ENCODE results near the gene CHCHD1. TPM values are rescaled to one million over a fixed set of nuclear protein-coding genes. Genes with fewer than 3 reads are reported as not detected.

CHCHD1 gene
- polyA plus RNA-seq, 2 of the 4 experiments (the other 2 are of a cell fraction), result 75.4 to 80.6 TPM

- 93% methylated on average over 5 of the region's 5 CpGs for WGBS (ENCODE audit: missing lambda C conversion rate)
- CTCF ChIA-PET, result interaction anchor here (2.2 to 2.4 kb wide), 2 partner anchors 10 to 15 kb away, joined by 6 to 10 read pairs; partner anchors contain the start of gene ZSWIM8
- no peak for FAIRE-seq
These were observed 12.5 kb upstream of the CHCHD1 start for GRCh38 chr10:73769396-73769795.

GRCh38 chr10:73771722-73772280 is 10.0 kb upstream of the CHCHD1 start:
- ATAC-seq (peak; percentile 54 to 61), FAIRE-seq (no peak), DNase-seq (ENCODE audit: low read depth in 1 of 2, low spot score in 1 of 2) (peak; percentile 82 to 90)
- TF ChIP-seq EHF (CRISPR knock-in tag; IDR thresholded peaks at IDR 0.05) (no peak), USF2 (IDR thresholded peaks at IDR 0.05) (peak; percentile 36; the same call in 1 of the 2 replicates)
- CTCF ChIA-PET, result interaction anchor here (0.6 to 2.2 kb wide), 7 partner anchors 9 to 242 kb away, joined by 3 to 11 read pairs (median 4); partner anchors contain the start of gene CHCHD1
- peak overlapping the region; percentile 94 to 95 for H3K27ac ChIP-seq
- H3K9me3 ChIP-seq, result no peaks in the 10 kb centered on the region
- H3K4me2 ChIP-seq, result peak overlapping the region; percentile 89
- peak overlapping the region; percentile 58 for H3K4me3 ChIP-seq
- POLR2A ChIA-PET, result interaction anchor here (0.6 to 2.8 kb wide), 10 partner anchors 9 to 334 kb away, joined by 3 to 24 read pairs (median 6); partner anchors contain the start of genes CHCHD1, SEC24C and ZSWIM8
- peaks cover 27% of the 10 kb centered on the region for H3K4me1 ChIP-seq
- WGBS (ENCODE audit: missing lambda C conversion rate), result 15% methylated on average over 17 of the region's 17 CpGs

More at GRCh38 chr10:73769396-73769795, 12.5 kb upstream of the CHCHD1 start:
- no peak for TF ChIP-seq NR3C1 (IDR thresholded peaks at IDR 0.05)
- no peak for TF ChIP-seq EHF (CRISPR knock-in tag; IDR thresholded peaks at IDR 0.05)
- TF ChIP-seq RNF2 (IDR thresholded peaks at IDR 0.05; ENCODE audit: borderline replicate concordance, low read depth), result no peak
- no peak for TF ChIP-seq HOXB13 (CRISPR knock-in tag; IDR thresholded peaks at IDR 0.05; ENCODE audit: low read depth)
- TF ChIP-seq JUNB (IDR thresholded peaks at IDR 0.05), result no peak
- TF ChIP-seq MYC (IDR thresholded peaks at IDR 0.05; ENCODE audit: borderline replicate concordance, low read length), result no peak
- no peak for TF ChIP-seq ZFP36 (IDR thresholded peaks at IDR 0.05; ENCODE audit: borderline replicate concordance, partially characterized antibody)
- TF ChIP-seq, protein P1, sequence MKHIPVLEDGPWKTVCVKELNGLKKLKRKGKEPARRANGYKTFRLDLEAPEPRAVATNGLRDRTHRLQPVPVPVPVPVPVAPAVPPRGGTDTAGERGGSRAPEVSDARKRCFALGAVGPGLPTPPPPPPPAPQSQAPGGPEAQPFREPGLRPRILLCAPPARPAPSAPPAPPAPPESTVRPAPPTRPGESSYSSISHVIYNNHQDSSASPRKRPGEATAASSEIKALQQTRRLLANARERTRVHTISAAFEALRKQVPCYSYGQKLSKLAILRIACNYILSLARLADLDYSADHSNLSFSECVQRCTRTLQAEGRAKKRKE (CRISPR knock-in tag; IDR thresholded peaks at IDR 0.05; ENCODE audit: low read depth), result no peak
- TF ChIP-seq KDM1A (IDR thresholded peaks at IDR 0.05; ENCODE audit: low read depth), result no peak
- TF ChIP-seq, protein P2, sequence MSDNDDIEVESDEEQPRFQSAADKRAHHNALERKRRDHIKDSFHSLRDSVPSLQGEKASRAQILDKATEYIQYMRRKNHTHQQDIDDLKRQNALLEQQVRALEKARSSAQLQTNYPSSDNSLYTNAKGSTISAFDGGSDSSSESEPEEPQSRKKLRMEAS (IDR thresholded peaks at IDR 0.05), result no peak
- no peak for TF ChIP-seq KDM5A (IDR thresholded peaks at IDR 0.05)
- no peak for DNase-seq (ENCODE audit: low read depth in 1 of 2, low spot score in 1 of 2)
- Histone ChIP-seq H3K27ac (no peak overlapping the region), H3K4me2 (no peak overlapping the region), H3K9me3 (no peaks in the 10 kb centered on the region), H3K4me3 (no peak overlapping the region), H3K4me1 (peaks cover 17% of the 10 kb centered on the region)
- no peak for ATAC-seq
- POLR2A ChIA-PET, result interaction anchor here (1.6 kb wide), 1 partner anchor 39 kb away, joined by 3 read pairs; no protein-coding TSS in a partner anchor

DNA sequence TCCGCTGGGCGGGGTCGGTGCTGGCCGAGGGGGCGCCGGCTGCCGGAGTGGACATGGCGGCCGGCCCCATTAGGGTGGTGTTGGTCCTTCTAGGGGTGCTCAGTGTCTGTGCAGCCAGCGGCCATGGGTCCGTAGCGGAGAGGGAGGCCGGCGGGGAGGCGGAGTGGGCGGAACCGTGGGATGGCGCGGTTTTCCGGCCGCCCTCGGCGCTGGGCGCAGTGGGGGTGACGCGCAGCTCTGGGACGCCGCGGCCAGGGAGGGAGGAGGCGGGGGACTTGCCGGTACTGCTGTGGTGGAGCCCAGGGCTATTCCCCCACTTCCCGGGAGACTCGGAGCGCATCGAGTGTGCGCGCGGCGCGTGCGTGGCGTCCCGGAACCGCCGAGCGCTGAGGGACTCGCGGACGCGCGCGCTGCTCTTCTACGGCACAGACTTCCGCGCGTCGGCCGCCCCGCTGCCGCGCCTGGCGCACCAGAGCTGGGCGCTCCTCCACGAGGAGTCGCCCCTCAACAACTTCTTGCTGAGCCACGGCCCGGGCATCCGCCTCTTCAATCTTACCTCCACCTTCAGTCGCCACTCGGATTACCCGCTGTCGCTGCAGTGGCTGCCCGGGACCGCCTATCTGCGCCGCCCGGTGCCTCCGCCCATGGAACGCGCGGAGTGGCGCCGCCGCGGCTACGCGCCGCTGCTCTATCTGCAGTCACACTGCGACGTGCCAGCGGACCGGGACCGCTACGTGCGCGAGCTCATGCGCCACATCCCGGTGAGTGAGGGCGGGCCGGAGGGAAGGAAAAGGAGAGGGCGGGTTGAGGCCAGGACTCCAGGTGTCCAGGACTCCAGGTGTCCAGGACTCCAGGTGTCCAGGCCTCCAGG is 9.3 kb upstream of the CHCHD1 start:
- peak overlapping the region; percentile 58 for H3K4me3 ChIP-seq
- CTCF ChIA-PET, result interaction anchor here (0.8 to 2.2 kb wide), 9 partner anchors 9 to 243 kb away, joined by 3 to 11 read pairs (median 3); partner anchors contain the start of gene CHCHD1
- WGBS (ENCODE audit: missing lambda C conversion rate), result 2% methylated on average over 52 of the region's 101 CpGs
- peak overlapping the region; percentile 89 for H3K4me2 ChIP-seq
- POLR2A ChIA-PET, result interaction anchor here (0.6 to 2.8 kb wide), 13 partner anchors 9 to 333 kb away, joined by 3 to 24 read pairs (median 5); partner anchors contain the start of genes CHCHD1, SEC24C and ZSWIM8
- peaks cover 27% of the 10 kb centered on the region for H3K4me1 ChIP-seq
- ATAC-seq (peak; percentile 79 to 85), DNase-seq (ENCODE audit: low read depth in 1 of 2, low spot score in 1 of 2) (peak; percentile 69 to 79), FAIRE-seq (no peak)
- H3K27ac ChIP-seq, result peak overlapping the region; percentile 94 to 95
- no peaks in the 10 kb centered on the region for H3K9me3 ChIP-seq
- TF ChIP-seq POLR2A (IDR thresholded peaks at IDR 0.05; ENCODE audit: low read length), result peak; percentile 78
- no peak for TF ChIP-seq RFX5 (IDR thresholded peaks at IDR 0.05)
- no peak for TF ChIP-seq HEYL (CRISPR knock-in tag; IDR thresholded peaks at IDR 0.05)
- TF ChIP-seq MAFK (IDR thresholded peaks at IDR 0.05; ENCODE audit: partially characterized antibody), result no peak
- TF ChIP-seq HOXA7 (CRISPR knock-in tag; IDR thresholded peaks at IDR 0.05), result peak; percentile 56; the same call in 1 of the 2 replicates
- TF ChIP-seq FOSB (CRISPR knock-in tag; IDR thresholded peaks at IDR 0.05), result peak; percentile 62; the same call in 1 of the 2 replicates
- TF ChIP-seq CEBPB (IDR thresholded peaks at IDR 0.05), result no peak
- TF ChIP-seq, protein P2 (IDR thresholded peaks at IDR 0.05), result peak; percentile 78
- peak; percentile 86 for TF ChIP-seq BCL3 (IDR thresholded peaks at IDR 0.05)
- no peak for TF ChIP-seq RCOR1 (IDR thresholded peaks at IDR 0.05; ENCODE audit: low read depth, low read length)
- no peak for TF ChIP-seq POLR2AphosphoS2 (conservative IDR thresholded peaks at IDR 0.05; ENCODE audit: low read length)
- TF ChIP-seq FOXS1 (CRISPR knock-in tag; IDR thresholded peaks at IDR 0.05), result no peak
- TF ChIP-seq EHF (CRISPR knock-in tag; IDR thresholded peaks at IDR 0.05), result no peak
- TF ChIP-seq EHMT2 (IDR thresholded peaks at IDR 0.05; ENCODE audit: low read depth), result no peak
- no peak for TF ChIP-seq CHD4 (IDR thresholded peaks at IDR 0.05; ENCODE audit: borderline replicate concordance)
- TF ChIP-seq ZFP36 (IDR thresholded peaks at IDR 0.05; ENCODE audit: borderline replicate concordance, partially characterized antibody), result no peak
- TF ChIP-seq JUNB (IDR thresholded peaks at IDR 0.05), result no peak
- no peak for TF ChIP-seq KDM1A (IDR thresholded peaks at IDR 0.05; ENCODE audit: low read depth)
- TF ChIP-seq MAZ (IDR thresholded peaks at IDR 0.05; ENCODE audit: borderline replicate concordance, low read depth, low read length), result no peak
- no peak; the same call in 1 of the 2 replicates for TF ChIP-seq USF2 (IDR thresholded peaks at IDR 0.05)

Data from A549 (cell line).